Left renal pelvis (tissue), 4 donors: Measurements from ENCODE around the gene AKAP6. TPM values are rescaled to one million over a fixed set of nuclear protein-coding genes. Genes with fewer than 3 reads are reported as not detected.
"Not testable (repeated sequence)": the region's sequence is repeated elsewhere in the genome, so short reads cannot be mapped to it uniquely, and the experiment has no call there.

Source experiments
- DNase-seq, 4 donors: peaks; one replicate each; pipeline ENCODE4 v3.0.0-alpha.2; 2013; ENCODE audit warnings: low read depth in 4 of 4, low spot score in 3 of 4
- polyA plus RNA-seq, 4 donors: library from polyadenylated mRNA; unstranded; fragments of 120-200 nt; gene quantifications; one replicate each; pipeline ENCODE4 v1.2.1, GENCODE V29; 2013; ENCODE audit not compliant: insufficient read length in 4 of 4

AKAP6 gene
- polyA plus RNA-seq, 4 donors = 1.3 to 3.2 (median 2.2) TPM

GRCh38 chr14:32785585-32785984, 456.5 kb downstream of the AKAP6 start:
- no peak for DNase-seq

GRCh38 chr14:32786886-32787285, 457.8 kb downstream of the AKAP6 start:
- no peak for DNase-seq

DNA sequence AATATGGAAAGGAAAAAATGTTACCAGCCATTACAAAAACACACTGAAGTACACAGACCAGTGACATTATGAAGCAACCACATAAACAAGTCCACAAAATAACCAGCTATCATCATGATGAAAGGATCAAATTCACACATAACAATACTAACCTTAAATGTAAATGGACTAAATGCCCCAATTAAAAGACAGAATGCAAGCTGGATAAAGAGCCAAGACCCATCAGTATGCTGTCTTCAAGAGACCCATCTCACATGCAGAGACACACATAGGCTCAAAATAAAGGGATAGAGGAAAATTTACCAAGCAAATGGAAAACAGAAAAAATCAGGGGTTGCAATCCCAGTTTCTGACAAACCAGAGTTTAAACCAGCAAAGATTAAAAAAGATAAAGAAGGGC, 463.9 kb downstream of the AKAP6 start:
- not testable (repeated sequence) for DNase-seq

GRCh38 chr14:32800320-32800719, 471.2 kb downstream of the AKAP6 start:
- DNase-seq = no peak

DNA sequence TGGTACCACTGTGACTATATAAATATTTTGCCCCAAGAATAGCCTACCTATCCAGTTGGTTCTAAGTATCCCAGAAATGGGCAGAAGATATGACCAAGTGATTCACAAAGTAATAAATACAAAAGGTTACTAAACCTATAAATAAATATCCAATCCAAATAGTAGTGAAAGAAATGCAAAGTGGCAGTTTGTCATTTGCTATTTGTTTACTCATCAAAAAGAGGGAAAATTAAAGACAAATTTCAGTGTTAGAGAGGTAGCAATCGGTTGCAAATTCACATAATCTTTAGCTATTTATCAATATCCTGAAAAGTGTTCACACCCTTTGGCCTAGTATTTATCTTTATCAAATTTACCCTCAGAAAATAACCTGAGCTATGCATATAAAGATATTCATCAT, 473.2 kb downstream of the AKAP6 start:
- DNase-seq = no peak

GRCh38 chr14:32805979-32806378, 476.9 kb downstream of the AKAP6 start:
- no peak for DNase-seq

DNA sequence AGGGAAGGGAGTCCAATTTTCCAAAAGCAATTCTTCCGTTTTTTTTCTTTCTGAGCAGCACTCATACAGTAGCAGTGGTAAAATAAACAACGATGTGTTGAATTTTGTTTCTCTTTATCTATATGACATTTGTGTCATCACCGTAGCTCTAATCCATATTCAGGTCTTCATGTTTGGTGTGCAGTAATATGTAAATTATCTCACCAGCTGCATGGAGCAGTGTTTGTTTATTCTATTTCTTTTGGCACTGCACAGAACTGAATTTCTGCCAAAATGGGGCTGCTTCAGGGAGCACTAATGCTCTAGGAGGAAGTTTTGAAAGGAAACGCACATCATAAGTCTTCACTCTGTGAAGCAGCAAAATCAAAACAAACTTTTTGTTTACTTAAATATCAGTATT, 479.5 kb downstream of the AKAP6 start:
- peak in 2 of 4 donors; percentile 22 for DNase-seq

DNA sequence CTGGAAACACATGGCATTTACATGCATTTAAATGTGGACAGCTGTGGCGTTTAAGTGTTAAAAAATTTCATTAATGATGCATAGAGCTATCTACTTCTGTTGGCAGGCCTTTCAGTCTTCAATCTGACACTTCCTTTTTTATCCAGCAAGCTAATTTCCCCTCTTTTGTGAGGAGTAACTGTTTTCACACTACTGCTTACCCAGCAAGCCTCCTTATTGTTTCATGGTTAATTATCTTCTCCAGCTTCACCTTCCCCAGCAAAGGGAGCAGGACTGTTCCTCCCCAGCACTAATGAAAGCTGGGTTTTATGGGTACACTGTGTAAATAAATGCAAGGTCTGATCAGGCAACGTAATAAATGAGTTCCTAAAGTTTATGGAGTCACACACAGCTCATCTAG, 480.2 kb downstream of the AKAP6 start:
- DNase-seq = peak in 1 of 4 donors; percentile 8

- DNase-seq = no peak
Measured at GRCh38 chr14:32813401-32813800, 484.3 kb downstream of the AKAP6 start.

GRCh38 chr14:32814721-32815120, 485.6 kb downstream of the AKAP6 start:
- DNase-seq = no peak

DNA sequence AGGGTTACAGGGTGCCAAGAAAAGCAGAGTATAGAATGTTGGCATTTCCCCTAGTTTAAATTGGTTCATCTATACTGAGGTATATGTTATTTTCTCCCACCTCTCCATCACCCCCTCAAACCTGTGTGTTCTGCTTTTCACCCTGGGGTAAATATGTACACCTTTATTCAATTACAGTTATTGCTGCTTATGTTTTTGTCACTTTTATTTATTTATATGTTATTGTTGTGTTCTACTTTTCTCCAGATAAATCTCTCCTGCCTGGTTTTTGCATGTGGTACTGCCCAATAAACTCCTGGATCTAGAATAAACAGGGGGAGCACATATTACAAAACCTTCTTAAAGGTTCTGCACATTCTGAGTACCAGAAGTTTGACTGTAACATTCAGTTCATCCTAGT, 487.5 kb downstream of the AKAP6 start:
- no peak for DNase-seq

DNA sequence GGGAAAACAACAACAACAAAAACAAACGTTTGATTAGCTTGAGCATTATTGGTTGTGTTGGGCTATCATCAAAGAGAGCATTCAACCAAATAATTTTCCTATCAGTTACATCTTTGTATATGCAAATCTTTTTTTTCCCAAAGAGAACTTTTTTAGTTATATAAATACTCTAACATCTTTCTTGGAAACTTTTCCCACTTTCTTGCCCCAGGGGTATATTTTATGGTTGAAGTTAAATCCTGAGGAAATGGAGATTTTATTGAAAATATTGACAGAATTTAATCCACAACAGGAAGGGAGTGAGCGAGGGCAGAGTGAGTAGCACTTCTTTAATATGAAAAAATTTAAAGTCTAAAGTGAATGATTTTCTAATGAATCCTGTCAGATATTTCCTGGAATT, 488.7 kb downstream of the AKAP6 start:
- no peak for DNase-seq

DNA sequence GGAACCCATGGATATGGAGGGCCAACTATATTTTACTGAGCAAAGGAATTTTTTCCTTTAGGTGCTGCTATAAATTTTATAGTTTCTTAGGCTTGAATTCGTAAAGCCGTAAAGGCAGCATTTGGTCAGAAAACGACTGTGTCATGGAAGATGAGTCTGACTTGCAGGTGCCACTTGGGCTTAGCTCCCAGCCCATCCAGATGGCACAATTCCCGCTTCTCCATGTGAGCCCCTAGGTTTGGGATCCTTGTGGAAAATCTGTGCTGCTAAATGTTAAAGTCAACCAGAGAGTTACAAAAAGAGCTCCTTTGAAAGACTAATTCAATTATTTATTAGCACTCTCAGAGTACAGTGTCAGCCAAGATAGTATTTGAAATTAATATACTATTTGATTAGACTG, 489.5 kb downstream of the AKAP6 start:
- DNase-seq = no peak

DNA sequence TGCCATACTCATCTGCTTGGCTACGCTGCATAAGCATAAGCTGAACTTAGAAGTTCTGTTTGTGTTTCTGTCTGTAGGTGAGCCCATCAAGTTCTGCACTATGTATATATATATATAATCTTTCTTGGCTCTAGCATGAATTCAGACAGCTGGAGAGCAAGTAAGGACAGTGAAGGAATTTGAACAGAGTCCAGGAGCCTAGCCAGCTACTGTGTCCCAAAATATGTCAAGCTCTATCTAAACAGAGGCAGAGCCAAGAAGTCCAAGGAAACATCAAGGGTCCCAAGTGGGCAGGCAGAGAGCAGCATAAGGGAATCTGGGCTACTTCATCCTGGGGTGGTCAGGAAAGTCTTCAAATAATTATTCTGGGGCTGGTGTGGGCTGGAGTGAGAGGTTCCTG, 491.1 kb downstream of the AKAP6 start:
- DNase-seq = no peak

DNA sequence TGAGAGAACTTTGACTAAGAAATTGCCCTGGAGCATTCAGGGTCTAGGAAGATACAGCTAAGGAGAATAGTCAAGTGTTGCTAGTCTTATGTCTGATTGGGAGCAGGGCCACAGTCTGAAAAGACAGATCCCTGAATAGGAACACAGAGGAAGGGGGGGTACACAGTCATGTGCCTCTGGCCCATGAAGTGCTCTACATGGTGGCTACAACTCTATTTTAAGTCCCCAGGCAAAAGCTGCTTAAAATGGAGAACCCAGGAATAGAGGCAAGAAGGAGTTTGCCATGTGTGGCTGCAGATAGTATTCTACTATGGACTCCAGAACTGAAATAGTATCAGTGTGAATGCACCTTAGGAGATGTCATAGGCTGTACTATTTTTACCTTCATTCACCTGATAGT, 491.6 kb downstream of the AKAP6 start:
- DNase-seq = no peak

DNA sequence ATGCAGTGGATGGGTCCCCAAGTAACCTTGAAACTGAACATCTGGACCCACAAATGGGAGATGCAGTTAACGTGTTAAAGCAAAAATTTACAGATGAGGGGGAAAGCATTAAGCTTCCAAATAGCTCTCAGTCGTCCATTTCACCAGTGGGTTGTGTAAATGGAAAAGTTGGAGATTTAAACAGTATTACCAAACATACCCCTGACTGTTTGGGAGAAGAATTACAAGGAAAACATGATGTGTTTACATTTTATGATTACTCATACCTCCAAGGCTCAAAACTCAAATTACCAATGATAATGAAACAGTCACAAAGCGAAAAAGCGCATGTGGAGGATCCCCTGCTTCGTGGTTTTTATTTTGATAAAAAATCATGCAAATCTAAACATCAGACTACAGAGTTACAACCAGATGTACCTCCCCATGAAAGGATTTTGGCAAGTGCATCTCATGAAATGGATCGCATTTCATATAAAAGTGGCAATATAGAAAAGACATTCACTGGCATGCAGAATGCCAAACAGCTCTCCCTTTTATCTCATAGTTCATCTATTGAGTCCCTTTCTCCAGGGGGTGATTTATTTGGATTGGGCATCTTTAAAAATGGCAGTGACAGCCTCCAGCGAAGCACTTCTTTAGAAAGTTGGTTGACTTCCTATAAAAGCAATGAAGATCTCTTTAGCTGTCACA, 493.0 kb downstream of the AKAP6 start:
- no peak for DNase-seq

GRCh38 chr14:32823706-32824105, 494.6 kb downstream of the AKAP6 start:
- DNase-seq = no peak

DNA sequence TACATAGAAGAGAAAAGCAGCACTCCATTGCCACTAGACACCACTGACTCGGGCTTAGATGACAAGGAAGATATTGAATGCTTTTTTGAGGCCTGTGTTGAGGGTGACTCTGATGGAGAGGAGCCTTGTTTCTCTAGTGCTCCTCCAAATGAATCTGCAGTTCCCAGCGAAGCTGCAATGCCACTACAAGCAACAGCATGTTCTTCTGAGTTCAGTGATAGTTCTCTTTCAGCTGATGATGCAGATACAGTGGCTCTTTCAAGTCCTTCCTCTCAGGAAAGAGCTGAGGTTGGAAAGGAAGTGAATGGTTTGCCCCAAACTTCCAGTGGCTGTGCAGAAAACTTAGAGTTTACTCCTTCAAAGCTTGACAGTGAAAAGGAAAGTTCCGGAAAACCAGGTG, 495.1 kb downstream of the AKAP6 start:
- DNase-seq = no peak

- no peak for DNase-seq
Measured at GRCh38 chr14:32825058-32825457, 496.0 kb downstream of the AKAP6 start.

- DNase-seq = no peak
Measured at GRCh38 chr14:32826404-32827082, 497.4 kb downstream of the AKAP6 start.

DNA sequence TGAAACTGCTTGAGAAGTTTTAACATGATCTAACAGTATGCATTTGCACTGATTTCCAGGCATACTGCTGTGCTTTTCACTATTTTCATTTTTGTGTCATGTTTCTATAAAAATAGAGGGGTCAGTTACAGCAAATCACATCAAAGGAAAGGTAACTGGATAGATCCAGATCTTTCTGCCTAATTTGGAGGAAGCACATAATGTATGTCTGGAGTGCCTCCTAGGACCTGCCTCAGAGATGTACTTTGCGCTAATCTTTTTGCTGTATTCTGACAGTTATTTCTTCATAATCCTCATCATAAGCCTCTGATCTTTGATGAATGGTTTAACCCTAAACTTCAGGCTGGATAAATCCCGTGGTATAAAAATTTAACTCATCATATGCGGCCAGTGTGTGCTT, 498.4 kb downstream of the AKAP6 start:
- no peak for DNase-seq

- no peak for DNase-seq
Measured at GRCh38 chr14:32835924-32836323, 506.8 kb downstream of the AKAP6 start.

GRCh38 chr14:32841698-32842097, 512.6 kb downstream of the AKAP6 start:
- DNase-seq = no peak
